Left colon (tissue), 2 donors: ENCODE results near the gene DDIAS. TPM values are rescaled to one million over a fixed set of nuclear protein-coding genes. Genes with fewer than 3 reads are reported as not detected.
"Not testable (repeated sequence)": the region's sequence is repeated elsewhere in the genome, so short reads cannot be mapped to it uniquely, and the experiment has no call there.

ENCODE experiments used
- ATAC-seq: fragments of 200-7000 bp; cut with Tn5 transposase; one replicate; pipeline ENCODE4 v1.9.1; 2020; ENCODE audit warnings: mild to moderate bottlenecking, moderate library complexity
- DNase-seq, 2 donors: peaks; one replicate each; pipeline ENCODE4 v3.0.0-alpha.2; 2020
- intact Hi-C, 2 donors: fragments of 100-400 bp; cut with DNase I in 1 of 2; cut with micrococcal nuclease in 1 of 2; formaldehyde crosslinking; loops; one replicate each; pipeline versions ENCODE4 v1.11.2 to v1.14.0; 2022; cut with DNase I, micrococcal nuclease
- total RNA-seq, 2 donors: library from RNA; stranded (reverse); fragmentation: NEBNext Ultra II Directional; extraction: Animal tissue kit (Norgen Biotek cat#: 25700); gene quantifications; one replicate each; pipeline ENCODE4 v1.2.1, GENCODE V29; 2021
- donor health status: DM: no; HTN: no; CAD: no.
- donor health status: DM: yes; HTN: yes; CAD: no.

The DDIAS gene
- total RNA-seq, 2 donors from 2014 or later, result 0.84 to 2.5 TPM

DNA sequence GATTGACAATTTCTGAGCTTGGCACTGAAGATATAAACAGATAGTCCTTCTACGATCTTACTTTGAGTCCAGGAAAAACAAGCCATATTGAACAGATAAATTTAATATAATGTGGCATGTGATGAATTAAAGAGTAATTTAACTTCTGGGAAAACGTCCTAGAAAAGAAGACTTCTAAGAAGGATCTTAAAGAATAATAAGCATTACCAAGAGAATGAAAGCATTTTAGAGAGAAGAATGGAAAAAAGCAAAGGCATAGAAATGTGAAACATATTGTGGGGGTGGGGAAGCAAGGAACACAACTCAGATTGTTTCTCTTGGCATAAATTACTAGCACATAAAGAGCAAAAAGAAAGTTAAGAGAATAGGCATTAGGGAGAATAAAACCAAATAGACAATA is 5.4 kb downstream of the DDIAS start:
- intact Hi-C loops, result loop anchor here in 1 of 2 donors (10.0 kb wide), 3 partner anchors 168 to 348 kb away; partner anchors contain the start of genes ANKRD42 and RAB30
- ATAC-seq, result no peak
- no peak for DNase-seq

DNA sequence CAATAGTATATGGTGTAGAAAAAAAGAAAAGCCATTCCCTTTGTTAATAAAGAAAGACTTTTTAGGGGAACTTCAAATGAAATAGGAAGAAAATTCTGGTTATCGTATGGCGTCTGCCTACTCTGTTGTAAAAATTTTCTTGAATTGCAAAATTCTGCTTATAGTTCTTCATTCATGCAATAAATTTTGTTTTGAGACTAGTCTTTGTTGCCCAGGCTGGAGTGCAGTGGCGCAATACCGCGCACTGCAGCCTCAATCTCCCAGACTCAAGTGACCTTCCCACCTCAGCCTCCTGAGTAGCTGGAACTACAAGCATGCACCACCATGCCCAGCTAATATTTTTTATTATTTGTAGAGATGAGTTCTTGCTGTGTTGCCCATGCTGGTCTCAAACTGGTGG is 5.8 kb downstream of the DDIAS start:
- no peak for DNase-seq
- intact Hi-C loops, result loop anchor here in 1 of 2 donors (10.0 kb wide), 3 partner anchors 167 to 347 kb away; partner anchors contain the start of genes ANKRD42 and RAB30
- no peak for ATAC-seq

DNA sequence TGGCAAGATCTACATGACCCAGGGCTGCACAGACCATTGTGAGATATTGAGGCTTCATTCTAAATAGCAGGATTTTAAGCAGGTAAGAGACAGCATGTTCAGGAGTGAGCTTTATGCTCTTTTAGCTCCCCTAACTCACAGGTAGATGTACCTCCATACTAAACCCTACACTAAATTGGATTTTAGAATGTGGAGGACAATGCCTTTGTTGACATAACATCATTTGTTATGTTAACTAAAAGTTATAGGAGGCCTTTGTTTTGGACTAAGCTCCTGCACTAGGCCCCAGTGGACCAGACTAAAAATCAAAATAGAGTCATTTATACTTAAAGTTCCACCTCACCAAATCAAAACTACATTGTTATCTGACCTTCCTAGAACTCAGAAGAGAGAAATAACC is 6.8 kb downstream of the DDIAS start:
- ATAC-seq, result peak; percentile 6
- intact Hi-C loops, result loop anchor here in 1 of 2 donors (10.0 kb wide), 3 partner anchors 166 to 346 kb away; partner anchors contain the start of genes ANKRD42 and RAB30
- DNase-seq, result no peak

DNA sequence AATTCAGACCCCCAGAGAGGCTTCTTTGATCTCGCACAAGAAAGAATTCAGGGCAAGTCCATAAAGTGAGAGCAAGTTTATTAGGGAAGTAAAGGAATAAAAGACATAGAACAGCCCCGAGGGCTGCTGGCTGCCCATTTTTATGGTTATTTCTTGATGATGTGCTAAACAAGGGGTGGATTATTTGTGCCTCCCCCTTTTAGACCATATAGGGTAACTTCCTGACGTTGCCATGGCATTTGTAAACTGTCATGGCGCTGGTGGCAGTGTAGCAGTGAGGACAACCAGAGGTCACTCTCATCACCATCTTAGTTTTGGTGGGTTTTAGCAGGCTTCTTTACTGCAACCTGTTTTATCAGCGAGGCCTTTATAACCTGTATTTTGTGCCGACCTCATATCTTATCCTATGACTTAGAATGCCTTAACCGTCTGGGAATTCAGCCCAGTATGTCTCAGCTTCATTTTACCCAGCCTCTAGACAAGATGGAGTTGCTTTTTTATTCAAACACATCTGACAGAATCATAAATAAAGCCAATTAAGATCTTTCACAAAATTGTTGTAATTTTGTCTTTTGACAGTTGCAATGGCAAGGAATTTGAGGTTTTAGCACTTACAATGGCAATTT is 7.6 kb downstream of the DDIAS start:
- intact Hi-C loops, result loop anchor here in 1 of 2 donors (10.0 kb wide), 3 partner anchors 166 to 346 kb away; partner anchors contain the start of genes ANKRD42 and RAB30
- peak in 1 of 2 donors; percentile 14 for DNase-seq

DNA sequence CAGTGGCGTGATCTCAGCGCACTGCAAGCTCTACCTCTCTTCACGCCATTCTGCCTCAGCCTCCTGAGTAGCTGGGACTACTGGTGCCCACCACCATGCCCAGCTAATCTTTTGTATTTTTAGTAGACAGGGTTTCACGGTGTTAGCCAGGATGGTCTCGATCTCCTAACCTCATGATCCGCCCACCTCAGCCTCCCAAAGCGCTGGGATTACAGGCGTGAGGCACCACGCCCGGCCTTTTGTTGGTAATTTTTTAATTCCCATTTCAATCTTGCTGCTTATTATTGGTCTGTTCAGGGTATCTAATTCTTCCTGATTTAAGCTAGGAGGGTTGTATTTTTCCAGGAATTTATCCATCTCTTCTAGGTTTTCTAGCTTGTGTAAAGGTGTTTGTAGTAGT is 18.2 kb downstream of the DDIAS start:
- intact Hi-C loops, ATAC-seq, DNase-seq: not testable (repeated sequence)

More for the DNA sequence above, 7.6 kb downstream of the DDIAS start:
- peak; percentile 61 for ATAC-seq

DNA sequence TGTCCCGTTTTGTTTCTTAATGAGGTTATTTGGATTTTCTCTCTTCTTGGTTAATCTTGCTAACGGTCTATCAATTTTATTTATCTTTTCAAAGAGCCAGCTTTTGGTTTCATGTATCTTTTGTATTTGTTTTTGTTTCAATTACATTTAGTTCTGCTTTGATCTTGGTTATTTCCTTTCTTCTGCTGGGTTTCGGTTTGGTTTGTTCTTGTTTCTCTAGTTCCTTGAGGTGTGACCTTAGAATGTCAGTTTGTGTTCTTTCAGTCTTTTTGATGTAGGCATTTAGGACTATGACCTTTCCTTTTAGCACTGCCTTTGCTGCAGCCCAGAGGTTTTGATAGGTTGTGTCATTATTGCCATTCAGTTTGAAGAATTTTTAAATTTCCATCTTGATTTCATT is 18.7 kb downstream of the DDIAS start:
- intact Hi-C loops, ATAC-seq, DNase-seq: not testable (repeated sequence)

DNA sequence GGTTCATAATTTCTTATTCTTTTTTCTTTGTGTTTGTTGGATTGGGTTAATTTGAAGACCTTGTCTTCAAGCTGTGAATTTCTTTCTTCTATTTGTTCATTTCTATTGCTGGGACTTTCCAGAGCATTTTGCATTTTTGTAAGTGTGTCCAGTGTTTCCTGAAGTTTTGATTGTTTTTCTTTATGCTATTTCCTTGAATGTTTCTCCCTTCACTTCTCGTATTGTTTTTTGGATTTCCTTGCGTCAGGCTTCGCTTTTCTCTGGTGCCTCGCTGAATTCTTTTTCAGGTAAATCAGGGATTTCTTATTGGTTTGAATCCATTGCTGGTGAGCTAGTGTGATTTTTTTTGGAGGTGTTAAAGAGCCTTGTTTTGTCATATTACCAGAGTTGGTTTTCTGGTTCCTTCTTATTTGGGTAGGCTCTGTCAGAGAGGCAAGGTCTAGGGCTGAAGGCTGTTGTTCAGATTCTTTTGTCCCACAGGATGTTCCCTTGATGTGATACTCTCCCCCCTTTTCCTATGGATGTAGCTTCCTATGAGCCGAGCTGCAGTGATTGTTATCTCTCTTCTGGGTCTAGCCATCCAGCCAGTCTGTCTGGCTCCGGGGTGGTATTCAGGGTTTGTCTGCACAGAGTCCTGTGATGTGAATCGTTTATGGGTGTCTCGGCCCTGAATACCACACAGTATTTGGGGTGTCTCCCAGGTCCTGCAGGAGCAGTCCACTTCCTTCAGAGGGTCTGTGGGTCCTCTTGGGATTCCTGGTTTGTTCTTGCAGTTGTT is 21.0 kb downstream of the DDIAS start:
- DNase-seq, ATAC-seq, intact Hi-C loops: not testable (repeated sequence)

DNA sequence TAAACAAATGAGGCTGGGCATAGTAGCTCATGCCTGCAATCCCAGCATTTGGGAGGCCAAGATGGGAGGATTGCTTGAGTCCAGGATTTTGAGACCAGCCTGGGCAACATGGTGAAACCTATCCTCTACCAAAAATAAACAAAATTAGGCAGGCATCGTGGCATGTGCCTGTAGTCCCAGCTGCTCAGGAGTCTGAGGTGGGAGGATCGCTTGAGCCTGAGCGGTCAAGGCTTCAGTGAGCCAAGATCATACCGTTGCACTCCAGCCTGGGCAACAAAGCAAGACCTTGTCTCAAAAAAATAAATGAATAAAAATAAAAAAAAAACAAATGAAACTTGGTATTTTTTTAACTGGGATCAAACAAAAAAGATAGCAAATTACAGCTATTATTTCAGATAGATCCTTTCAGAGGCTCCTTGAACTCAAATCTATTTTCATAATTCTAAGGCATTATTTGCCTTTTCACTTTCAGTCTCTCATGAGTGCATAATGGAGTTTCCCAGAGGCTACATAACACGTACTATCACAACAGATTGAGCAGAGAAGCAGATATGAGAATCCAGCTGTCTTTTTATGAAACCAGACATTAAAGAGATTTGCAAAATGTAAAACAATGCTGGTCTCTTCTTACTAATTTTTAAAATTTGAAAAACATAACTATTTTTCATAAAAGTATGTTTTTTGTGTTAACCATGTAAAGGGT is 23.1 kb downstream of the DDIAS start:
- intact Hi-C loops, result no loop called here
- DNase-seq (no peak), ATAC-seq (no peak)

DNA sequence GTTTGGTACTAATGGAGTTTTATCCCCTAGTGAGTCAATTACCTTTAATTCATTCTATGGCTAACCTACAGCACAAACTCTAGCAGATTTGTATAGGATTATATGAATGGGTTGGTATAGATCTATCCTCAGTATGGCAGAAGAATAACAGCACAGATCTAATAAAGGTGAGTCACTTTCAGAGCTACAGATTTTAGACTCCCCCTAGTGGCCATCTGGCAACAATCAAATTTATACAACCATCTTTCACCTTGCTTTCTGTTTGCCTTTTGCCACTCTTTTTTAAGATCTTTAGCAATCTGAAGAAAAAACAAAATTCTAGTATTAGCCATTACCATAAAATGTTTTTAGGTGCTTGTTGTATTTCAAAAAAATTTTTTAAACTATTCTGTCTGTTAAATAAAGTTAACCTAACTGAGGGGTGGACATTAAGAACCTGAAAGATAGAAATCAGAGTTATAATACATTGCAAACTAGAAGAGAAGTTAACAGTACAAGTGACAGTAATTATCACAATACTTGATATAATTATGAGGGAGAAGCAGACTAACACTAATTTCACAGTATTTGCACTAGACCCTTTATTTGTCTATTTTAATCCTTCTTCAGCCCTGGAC is 25.8 kb downstream of the DDIAS start:
- no peak for DNase-seq
- peak; percentile 86 for ATAC-seq

DNA sequence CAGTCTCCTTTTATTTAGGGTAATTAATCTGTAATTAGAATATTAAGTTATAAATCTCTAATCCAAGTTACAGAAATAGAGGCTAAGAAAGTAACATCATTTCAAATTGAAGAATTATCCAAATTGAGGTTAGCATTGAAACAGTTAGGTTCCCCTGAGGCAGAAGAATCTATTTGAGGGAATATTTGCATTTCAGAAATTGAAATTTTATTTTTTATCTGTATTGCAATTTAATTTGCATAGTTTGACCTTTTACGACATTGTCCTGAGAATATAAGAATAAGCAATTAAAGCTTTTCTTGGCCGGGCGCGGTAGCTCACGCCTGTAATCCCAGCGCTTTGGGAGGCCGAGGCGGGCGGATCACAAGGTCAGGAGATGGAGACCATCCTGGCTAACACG is 27.6 kb downstream of the DDIAS start:
- DNase-seq, result no peak
- ATAC-seq, result no peak
- intact Hi-C loops, result no loop called here

More for the DNA sequence above, 25.8 kb downstream of the DDIAS start:
- intact Hi-C loops, result no loop called here

DNA sequence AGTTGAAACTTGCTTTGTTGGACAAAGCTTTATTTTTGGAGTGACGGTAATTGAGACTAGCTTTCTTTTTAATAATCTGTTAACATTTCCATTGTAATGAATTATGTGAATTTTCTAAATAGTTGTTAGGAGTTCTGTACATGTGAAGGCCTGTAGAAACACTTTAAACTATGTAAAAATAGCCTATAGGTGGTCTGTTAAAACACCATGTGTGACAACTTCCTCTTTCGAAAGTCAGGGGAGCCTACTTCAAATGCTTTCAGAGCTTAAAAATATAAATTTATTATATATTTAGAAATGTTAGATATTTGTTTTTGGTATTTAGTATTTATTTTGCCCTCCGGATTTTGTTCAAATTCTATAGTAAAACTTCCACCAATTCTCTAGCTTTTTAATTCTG is 28.7 kb downstream of the DDIAS start:
- no peak for DNase-seq
- intact Hi-C loops, result no loop called here
- ATAC-seq, result no peak

DNA sequence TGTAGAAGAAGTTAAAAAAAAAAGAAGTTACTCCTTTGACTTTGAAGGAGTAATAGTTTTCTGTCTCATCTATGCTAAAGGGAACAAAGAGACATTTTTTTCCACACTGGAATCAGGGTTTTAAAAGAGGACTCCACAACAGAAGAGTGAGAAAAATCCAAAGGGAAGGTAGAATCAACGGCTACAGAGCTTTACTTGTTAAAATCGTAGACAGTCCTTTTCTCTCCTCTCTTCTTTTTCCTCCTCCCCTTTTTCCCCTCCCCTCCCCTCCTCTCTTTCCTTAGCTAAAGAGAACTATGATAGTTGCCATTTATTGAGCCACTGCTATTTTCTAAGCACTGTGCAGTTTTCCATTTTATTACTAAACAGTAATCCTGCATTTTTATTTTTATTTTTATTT is 29.2 kb downstream of the DDIAS start:
- DNase-seq, result no peak
- ATAC-seq, result no peak
- intact Hi-C loops, result no loop called here

DNA sequence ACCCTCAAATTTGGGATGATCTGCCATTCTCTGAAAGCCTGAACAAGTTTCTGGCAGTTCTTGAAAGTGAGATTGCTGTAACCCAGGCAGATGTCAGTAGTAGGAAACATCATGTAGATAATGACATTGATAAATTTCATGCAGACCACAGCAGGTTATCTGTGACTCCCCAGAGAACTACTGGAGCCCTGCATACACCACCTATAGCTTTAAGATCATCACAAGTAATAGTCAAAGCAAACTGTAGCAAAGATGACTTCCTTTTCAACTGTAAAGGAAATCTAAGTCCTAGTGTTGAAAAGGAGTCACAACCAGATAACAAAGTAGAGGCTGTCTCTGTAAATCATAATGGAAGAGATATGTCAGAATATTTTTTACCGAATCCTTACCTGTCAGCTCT is 31.0 kb downstream of the DDIAS start:
- ATAC-seq, result no peak
- intact Hi-C loops, result no loop called here
- no peak for DNase-seq

DNA sequence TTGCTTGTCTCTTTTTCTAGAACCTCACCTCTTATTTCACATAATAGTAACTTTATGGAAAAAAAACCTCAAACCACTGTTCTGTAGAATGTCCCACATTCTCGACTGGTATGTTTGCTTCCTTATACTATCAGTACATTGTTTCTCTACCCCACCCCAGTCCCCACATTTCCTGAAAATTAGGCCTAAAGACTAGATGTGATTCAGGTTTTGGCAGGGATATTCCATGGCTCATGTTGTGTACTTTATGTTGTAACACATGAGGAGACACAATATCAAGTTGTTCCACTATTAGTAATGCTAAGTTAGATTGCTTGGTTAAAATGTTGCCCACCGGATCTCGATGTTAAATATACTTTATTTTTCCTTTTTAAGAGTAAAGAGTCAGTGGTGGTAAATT is 34.7 kb downstream of the DDIAS start:
- intact Hi-C loops, result no loop called here
- ATAC-seq (no peak), DNase-seq (no peak)

DNA sequence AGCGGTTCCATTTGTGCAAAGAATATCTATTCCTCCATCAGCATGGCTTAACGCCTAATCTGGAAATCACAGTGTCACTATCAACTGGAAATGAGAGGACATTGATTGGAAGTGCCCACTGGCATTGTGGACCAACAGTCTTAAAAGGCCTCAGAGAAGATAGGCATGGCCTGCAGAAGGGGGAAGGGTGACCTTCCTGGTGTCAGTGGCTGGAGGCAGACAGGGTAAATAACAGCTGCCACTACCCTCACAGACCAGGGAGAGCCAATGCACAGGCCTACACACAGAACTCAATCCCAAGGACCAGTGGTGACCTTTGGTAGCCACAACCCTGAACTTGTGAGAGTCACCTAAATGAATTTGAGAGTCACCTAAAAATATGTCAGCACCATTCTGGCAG is 36.0 kb downstream of the DDIAS start:
- intact Hi-C loops, result no loop called here
- no peak for DNase-seq
- ATAC-seq, result no peak

DNA sequence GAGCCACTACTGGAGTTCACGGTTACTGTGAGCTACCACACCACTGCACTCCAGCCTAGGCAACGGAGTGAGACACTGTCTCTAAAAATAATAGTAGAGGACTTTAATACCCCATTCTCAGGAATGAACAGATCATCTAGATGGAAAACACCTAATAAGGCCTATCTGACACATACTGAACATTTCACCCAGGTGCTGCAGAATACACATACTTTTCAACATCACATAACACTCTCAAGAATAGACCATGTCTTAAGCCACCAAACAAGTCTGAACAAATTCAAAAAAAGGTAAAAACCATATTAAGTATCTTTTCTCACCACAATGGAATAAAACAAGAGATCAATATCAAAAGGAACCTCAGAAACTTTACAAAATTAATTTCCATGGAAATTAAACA is 37.9 kb downstream of the DDIAS start:
- DNase-seq (no peak), ATAC-seq (no peak)
- intact Hi-C loops, result no loop called here

DNA sequence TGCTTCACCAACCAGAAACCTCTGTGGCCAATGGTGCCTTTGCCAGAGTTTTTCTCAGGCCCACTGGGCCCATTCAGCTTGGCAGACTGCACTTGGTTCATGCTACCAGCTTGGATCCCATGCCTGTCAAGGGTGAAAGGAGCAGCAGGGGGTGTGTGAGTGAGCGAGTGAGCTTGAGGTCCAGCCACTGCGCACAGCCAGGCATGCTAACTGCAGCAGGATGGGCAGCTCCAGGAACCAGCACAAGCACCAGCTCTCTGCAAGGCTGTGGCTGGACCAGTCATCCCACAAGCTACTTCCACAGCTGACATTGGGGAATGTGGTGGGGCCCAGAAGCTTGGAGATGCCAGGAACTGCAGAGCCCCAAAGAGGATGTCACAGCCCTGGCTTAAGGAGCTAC is 40.8 kb downstream of the DDIAS start:
- no peak for DNase-seq
- ATAC-seq, result no peak
- intact Hi-C loops, result no loop called here

DNA sequence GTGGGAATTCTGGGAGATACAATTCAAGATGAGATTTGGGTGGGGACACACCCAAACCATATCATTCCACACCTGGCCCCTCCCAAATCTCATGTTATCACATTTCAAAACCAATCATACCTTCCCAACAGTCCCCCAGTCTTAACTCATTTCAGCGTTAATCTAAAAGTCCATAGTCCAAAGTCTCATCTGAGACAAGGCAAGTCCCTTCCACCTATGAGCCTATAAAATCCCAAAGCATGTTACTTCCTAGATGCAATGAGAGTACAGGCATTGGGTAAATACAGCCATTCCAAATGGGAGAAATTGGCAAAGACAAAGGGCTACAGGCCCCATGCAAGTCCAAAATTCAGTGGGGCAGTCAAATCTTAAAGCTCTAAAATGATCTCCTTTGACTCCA is 41.9 kb downstream of the DDIAS start:
- DNase-seq, intact Hi-C loops: not testable (repeated sequence)
- peak; percentile 94 for ATAC-seq

DNA sequence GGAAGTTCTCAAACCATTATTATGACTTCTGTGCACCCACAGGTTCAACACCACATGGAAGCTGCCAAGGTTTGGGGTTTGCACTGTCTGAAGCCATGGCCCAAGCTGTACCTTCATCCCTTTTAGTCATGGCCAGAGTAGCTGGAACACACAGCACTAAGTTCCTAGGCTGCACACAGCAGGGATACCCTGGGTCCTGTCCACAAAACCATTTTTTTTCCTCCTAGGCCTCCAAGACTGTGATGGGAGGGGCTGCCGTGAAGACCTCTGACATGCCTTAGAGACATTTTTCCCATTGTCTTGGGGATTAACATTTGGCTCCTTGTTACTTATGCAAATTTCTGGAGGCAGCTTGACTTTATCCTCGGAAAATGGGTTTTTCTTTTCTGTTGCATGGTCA is 42.7 kb downstream of the DDIAS start:
- no peak for ATAC-seq
- DNase-seq, result no peak

More for the DNA sequence above, 42.7 kb downstream of the DDIAS start:
- intact Hi-C loops, result no loop called here
